Renal pelvis (tissue), 4 donors: ENCODE results near the gene NLGN1. TPM values are rescaled to one million over a fixed set of nuclear protein-coding genes. Genes with fewer than 3 reads are reported as not detected.
"Not testable (repeated sequence)": the region's sequence is repeated elsewhere in the genome, so short reads cannot be mapped to it uniquely, and the experiment has no call there.

Source experiments
- DNase-seq: peaks from one replicate; pipeline ENCODE4 v3.0.0-alpha.2; 2013
- polyA plus RNA-seq, 3 donors: library from polyadenylated mRNA; unstranded; fragments of 120-200 nt; gene quantifications; one replicate each; pipeline ENCODE4 v1.2.1, GENCODE V29; 2013; ENCODE audit not compliant: insufficient read length in 3 of 3

NLGN1 gene
- polyA plus RNA-seq, 3 donors: 1.5 to 2.2 (median 2.1) TPM

DNA sequence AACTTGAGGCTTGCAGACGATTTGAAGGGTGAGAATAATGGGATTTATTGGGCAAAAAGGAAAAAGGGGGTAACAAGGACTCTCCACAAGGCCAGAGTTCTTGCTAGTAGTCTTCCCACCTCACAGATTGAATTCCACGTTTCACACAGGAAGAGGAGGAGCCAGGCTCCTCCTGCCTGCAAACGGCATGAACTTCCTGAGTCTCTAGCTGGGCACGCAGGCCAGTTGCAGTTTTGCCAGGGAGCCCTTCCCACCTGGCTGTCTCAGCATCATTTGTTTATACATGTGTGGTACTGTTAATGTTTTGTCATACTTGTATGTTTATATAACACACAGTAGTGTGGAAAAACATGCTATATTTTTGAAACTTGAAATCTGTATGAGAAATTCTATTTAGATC is 155.0 kb downstream of the NLGN1 start:
- DNase-seq: no peak

DNA sequence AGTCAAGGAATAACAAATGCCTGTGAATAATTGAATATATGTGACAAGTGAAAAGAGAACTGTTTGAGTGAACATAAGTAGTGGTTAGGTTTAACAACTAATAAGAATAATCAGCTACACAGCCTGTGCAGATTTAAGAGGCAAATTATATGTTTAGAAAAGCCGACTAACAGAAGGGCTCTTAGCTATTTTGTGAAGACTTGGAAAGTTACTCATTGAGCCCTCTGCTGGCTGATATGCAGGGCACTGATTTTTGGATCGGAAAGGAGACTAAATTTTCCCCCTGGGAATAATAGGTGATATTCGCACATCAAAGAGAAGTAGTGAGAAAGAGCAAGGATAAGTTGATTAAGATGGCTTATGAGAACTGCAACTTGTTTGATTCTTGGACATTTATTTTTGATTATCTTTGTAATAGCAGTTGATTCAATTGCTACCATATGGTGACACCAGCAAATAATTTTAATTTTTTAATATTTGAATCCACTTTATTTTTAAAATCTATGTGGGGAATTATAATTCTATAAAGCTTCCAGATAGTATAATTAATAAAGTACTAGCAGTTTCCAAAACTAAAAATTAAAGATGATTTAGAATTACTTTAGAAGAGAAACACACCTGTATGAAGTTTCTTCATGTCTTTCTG is 156.2 kb downstream of the NLGN1 start:
- peak; percentile 31 for DNase-seq

DNA sequence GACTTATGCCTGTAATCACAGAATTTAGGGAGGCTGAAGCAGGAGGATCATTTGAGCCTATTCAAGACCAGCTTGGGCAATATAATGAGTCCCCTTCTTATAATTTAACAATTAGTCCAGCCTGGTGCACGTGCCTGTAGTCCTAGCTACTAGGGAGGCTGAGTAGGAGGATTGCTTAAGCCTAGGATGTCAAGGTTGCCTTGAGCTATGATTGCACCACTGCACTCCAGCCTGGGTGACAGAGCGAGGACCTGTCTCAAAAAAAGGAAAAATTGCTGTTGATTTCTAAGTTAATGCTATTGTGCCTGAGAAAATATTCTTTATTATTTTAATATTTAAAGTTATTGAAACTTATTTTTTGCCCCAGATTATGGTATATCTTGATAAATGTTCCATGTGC is 159.0 kb downstream of the NLGN1 start:
- no peak for DNase-seq

DNA sequence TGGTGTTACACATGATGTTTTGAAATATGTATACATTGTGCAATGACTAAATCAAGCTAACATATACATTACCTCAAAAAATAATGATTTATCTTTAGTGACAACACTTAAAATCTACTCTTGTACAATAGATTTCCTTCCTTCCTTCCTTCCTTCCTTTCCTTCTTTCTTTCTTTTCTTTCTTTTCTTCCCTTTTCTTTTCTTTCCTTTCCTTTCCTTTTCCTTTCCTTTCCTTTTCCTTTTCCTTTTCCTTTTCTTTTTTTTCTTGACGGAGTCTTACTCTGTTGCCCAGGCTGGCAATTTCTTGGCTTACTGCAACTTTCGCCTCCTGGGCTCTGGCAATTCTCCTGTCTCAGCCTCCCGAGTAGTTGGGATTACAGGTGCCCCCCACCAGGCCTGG is 170.5 kb downstream of the NLGN1 start:
- DNase-seq: no peak

DNA sequence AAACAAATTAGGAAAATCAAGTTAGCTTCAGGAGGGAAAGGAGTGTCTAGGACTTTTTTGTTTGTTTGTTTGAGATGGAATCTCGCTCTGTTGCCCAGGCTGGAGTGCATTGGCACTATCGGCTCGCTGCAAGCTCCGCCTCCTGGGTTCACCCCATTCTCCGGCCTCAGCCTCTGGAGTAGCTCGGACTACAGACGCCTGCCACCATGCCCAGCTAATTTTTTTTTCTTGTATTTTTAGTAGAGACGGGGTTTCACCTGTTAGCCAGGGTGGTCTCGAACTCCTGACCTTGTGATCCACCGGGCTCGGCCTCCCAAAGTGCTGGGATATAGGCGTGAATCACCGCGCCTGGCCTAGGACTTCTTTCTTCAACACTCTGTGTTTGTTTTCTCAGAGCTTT is 171.1 kb downstream of the NLGN1 start:
- DNase-seq: no peak

DNA sequence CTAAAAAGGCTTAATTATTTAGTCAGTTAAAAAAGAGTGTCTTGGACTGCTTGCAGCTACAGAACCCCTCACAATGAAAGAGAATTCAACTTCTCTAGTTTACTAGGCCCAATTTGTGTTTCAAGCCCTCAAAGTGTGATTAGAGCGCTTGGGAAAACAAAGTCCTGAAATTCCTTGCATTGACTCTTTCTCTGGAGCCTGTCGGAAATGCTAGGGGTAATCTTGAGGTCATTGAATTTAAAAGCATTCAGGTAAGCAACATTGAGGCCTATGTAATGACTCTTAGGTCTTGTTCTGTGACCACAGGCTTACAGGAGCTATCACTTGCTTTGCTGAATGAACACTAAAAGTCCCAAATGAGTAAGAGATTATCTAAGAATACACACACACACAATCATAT is 186.0 kb downstream of the NLGN1 start:
- no peak for DNase-seq

DNA sequence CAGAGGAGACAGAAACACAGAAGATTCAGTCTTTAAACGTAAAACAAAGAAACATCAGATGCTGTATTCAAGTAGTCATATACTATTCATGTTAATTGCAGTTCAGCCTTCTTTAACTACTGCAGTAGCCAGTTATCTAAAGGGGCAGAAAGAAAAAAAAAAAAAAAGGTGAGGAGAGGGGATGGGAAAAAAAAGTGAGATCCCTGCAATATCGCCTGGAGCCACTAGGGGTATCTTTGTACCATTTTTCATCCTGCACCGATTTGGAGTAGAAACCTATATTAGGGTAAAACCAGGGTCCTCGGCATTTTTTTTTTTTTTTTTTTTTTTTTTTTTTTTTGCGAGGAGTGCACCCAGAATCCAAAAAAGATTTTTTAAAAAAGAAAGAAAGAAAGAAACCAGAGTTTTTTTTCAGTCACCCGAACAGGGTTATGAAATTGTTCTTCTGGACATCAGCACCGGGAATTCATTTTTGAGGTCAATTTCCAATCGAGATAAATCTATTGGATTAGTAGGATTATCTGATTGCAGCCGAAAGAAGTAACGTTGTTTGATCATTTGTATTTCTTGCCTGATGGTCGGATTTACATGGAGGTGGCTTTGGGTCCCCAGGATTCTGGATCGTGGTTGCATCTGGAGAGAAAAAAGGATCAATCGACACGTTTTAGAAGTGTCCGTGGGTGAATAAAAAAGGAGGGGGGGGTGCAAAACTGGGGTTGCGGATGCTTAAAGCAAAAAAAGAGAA is 186.7 kb downstream of the NLGN1 start:
- DNase-seq: peak; percentile 58

DNA sequence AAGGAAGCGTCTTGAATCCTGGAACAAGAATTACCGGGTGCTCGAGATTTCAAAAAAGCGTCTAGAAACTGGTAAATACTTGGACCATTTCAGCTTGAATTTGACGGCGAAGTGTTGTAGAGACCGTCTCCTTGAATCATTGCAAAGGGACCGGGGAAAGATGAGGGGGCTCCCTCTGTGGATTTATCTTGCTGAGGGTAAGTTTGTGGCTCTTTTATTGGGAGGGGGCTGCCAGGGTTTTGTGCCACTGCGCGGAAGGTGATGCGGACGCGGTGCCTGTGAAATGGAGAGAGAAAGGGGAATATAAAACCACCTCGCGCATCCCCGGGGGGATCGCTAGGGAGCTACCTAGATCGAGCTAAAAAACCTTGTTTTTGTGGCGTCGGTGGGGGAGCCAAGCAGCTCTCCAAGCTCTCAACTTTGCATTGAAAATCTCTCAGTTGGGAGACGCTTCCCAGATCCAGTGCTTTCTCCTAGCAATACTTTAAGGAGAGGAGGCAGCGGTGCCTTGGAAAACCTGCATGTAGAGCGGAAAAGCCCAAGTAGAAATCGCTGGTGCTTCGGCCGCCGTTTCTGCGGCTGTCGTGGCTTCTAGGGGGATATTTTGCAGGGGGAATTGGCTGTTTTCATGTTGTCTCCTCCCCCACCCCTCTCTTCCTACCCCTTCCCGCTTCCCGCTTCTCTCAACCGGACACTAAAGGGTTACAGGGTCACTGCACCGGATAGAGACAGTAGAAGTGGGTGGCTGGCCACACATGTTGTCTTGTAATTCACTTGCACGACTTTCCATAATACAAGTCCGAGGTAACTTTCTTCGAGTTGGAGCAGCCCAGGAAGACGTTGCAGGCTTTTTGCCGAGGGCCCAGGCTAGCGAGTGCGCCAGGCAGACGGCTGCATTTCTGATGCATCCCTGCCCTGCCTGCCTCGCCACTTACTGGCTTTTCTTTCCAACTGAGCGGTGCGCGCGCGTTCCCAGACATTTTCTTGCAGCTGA is 187.6 kb downstream of the NLGN1 start:
- DNase-seq: peak; percentile 48

DNA sequence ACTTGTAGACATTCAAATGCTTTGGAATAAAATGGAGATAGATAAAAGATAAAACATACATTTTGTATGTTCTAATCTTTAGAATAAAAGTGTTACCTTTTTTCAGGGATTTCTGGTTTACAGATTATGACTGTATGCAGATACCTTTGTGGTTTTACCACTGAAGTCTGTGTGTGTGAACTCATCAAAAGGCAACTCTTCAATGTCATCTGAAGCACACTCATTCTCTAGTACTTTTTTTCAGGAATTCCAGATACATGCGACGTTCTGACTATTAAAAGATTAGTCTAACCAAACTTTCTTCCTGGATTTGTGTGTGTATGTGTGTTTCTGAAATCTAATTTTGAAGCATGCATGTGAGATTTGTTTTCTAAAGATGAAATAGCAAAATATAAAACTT is 188.6 kb downstream of the NLGN1 start:
- DNase-seq: no peak

DNA sequence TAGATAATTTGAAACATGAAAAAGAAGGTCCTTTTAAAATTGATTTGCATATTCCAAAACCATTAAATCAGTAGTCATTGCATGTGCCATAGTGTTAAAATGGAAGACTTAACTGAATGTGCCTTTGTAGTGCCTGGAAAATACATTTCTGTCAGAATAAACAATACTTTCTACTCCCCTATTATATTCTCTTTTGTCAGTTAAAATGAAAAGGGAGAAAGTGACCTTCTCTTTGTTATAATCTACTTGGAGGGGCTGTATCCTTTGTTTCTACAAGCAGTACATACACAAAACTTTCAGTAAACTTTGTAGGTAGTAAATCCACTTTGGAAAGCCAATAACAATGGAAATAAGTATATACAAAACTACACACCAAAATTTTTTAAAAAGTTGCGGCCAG is 189.5 kb downstream of the NLGN1 start:
- DNase-seq: no peak

DNA sequence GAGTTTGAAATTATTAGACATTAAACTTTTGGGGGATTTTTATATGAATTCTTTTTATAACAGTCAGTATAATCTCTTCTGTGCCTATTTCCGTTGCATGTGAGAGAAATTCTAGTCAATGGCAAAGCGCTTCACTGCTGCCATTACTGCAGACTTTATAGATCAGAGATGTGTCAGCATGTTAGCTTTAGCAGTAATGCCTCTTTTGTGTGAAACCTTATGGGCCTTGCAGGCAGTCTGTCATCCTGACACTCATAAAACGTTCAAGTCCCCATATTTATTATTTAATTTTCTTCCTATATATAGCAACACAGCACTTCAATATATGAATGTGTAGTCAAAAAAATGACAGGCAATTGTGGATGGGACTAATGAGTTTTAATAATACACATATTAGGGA is 191.0 kb downstream of the NLGN1 start:
- no peak for DNase-seq

DNA sequence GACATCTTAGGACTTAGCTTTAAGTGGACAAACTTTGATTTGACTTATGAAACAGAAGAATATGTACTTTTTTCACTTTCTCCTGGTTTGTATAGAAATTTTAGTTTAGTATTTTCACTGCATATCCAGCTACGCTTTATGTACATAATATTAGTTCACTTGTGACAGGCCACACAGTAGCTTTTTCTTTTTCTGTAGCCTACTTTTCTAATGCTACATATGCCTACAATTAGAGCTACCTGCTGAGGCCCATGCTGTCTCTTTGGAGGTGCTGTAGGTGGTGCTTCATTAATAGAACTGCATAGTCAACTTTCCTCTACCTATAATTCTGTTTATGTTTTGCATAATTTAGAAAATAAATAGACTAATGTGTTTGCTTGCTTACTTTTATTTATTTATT is 191.6 kb downstream of the NLGN1 start:
- DNase-seq: no peak

DNA sequence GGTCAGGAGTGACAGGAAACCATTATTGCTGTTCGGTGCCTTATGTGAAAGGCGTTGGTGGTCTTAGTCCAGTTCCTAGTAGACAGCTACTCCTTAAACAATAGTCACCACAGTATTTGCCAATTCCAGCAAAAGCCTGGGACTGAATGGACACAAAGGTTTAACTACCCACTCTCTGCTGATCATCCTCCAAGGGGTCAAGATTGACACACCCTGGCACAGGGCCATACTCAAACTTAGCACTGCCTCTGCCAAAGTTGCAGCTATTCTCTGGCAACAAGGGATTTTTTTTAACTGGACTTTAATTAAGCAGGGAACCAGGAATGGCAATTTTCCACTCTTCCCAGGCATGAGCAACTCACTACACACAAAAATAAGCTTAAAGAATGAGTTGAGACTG is 193.9 kb downstream of the NLGN1 start:
- no peak for DNase-seq

DNA sequence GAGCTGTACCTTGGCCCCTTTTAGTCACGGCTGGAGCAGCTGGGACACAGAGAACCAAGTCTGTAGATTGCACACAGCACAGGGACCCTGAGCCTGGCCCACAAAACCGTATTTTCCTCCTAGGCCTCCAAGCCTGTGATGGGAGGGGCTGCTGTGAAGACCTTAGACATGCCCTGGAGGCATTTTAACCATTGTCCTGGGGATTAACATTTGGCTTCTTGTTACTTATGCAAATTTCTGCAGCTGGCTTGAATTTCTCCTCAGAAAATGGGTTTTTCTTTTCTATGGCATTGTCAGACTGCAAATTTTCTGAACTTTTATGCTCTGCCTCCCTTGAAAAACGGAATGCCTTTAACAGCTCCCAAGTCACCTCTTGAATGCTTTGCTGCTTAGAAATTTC is 197.3 kb downstream of the NLGN1 start:
- not testable (repeated sequence) for DNase-seq

DNA sequence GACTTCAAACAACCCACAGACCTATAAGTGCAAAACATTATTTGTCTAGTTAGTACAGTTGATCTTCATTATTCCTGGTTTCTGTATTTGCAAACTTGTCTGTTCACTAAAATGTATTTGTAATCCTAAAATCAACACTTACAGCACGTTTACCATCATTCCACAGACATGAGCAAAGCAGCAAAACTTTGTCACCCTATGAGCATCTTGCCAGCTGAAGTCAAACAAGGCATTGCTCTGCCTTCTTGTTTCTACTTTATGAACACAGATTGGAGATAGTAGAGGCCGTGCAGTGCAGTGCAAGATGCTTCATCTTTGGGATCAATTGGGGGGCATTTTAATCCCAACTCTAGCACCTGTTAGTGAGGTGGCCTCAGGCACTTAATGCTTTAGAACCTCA is 202.1 kb downstream of the NLGN1 start:
- DNase-seq: no peak

DNA sequence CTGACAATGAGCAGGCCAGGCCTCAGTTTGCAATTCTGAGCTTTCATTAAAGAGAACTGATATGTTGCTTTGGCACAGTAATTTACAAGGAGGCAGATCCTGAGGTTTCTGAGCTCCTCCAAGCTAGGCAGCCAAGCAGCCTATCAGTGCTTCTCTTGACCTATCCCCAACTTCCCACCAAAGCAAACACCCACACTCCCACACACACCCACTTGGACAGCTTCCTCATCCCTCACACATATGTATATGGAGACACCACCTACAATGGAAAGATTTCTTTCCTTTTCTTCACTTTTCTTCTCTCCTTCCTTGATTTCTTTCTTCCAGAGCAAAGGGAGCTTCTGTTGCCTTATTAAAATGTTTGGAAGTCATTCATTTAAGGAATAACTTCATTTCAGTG is 217.0 kb downstream of the NLGN1 start:
- no peak for DNase-seq

DNA sequence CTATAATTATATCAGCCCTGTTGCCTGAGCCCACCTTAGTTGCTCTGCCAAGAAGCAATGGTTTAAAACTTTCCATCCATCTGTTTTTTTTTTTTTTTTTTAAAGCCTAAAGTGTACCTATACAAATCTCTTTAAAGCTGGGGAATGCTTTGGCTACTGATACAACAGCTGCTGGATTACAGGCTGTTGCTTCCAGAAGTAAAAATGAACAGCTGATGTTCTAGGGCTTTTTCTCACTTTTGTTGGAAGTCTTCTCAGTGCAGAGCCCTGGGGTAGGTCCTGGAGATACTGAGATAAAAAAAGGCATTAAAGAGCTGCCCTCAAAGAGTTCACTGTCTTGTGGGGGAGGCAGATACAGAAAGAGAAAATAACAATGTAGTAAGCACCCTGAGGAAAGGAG is 218.1 kb downstream of the NLGN1 start:
- no peak for DNase-seq

DNA sequence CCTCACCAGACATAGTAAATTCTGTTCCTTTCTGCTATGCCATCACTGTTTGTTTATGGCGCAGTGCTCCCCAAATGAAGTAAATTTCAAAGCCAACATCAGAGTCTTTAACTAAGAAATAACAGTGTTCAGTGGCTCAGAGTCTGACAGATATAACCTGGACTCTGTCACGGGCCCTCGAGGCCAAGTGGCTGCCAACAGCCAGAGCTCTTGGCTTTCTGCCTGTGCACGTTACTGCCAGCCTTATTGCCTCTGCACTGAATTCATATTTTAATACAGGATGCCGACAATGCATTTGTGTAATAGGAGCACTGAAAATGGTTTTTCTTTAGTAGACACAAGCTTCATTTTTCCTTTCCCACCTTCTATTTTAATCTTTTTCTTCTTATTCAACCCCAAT is 219.9 kb downstream of the NLGN1 start:
- DNase-seq: no peak

DNA sequence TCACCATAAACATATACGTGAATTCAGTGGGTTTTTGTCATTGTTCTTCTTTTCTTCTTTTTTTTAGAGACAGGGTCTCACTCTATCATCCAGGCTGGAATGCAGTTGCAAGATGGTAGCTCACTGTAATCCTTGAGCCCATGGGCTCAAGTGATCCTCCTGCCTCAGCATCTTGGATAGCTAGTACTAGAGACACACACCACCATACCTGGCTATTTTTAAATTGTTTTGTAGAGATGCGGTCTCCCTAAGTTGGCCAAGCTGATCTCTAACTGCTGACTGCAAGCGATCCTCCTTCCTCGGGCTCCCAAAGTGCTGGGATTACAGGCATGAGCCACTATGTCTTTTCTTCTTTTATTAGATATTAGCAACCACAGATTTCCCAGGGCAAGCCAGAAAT is 220.6 kb downstream of the NLGN1 start:
- DNase-seq: no peak

DNA sequence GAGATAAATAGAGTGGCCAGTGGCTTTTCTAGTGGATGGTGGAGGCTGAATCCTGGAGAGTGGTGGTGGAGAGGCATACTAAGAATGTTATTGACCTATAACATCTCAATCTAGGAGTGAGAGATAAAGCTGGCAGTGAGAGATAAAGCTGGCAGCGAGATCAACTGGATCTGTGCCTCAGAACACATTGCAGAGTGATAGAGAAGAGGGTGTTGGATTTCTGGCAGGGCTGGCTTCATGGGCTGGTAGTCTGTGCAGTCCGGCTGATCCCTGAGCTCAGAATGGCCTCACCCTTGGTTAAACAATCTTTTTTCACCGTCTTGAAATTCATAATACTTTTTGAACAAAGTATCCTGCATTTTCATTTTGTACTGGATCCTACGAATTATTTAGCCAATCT is 221.2 kb downstream of the NLGN1 start:
- DNase-seq: no peak

DNA sequence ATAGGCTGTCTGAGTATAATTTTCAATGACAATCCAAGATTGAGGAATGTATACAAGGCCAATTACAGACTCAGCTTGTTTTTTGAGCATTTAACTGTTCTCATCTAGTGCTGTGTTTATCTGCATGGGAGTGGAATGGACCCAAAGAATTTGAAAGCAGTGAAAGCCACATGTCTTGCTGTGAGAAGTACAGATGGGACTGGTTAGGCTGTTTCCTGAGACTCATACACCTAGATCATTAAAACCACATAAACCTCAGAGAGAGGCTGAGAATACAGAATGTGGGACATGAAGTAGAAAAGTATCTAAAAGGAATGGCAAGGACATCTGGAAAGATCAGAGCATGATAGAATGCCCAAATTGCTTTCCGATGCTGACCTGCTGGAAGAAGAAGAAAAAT is 224.6 kb downstream of the NLGN1 start:
- DNase-seq: no peak

DNA sequence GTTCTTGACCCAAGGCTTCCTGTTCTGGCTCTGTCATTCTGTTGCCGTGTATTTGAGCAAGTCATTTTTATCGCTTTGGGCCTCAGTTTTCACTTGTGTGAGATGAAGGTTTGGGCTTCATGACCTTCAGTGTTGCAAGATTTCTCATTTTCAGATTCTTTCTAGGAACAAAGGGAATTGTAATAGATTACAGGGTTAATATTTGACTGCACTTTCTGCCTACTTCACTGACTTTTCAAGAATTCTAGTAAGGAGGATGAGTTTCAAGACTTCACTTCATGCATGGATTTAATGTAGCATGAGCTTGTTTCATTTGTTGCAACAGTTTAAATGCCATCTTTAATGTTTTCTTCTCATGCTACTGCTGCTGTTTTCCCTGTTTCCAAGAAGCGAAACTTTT is 226.5 kb downstream of the NLGN1 start:
- DNase-seq: peak; percentile 1

DNA sequence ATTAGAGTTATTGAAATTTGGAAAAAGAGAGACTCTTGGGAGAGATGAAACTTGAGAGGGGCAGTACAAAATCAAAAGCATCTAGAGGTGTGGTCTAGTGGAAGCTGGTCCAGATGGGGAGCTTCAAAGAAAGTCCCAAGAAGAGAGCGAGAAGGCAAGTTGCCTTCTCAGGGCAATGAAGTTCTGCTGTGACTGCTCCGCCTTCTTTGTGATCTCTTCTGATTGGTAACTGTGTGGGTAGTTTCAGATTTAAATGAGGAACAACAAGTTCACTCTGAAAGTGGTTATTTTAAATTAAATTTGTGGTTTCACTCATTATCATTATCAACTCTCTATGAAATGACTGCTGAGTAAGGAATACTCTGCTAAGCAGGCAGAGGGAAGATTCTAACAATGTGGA is 233.3 kb downstream of the NLGN1 start:
- DNase-seq: no peak
